Osteocyte (in vitro differentiated cells): ENCODE results near the gene POR. TPM values are rescaled to one million over a fixed set of nuclear protein-coding genes. Genes with fewer than 3 reads are reported as not detected.

ENCODE experiments used
- DNase-seq: peaks from one replicate; pipeline ENCODE4 v3.0.0; 2021; ENCODE audit warnings: mixed read lengths; ENCODE audit not compliant: unreplicated experiment; ENCODE audit errors: extremely low spot score
- H3K27ac Mint-ChIP-seq: one replicate; pipeline ENCODE4 v1.8.0; 2021; ENCODE audit warnings: mild to moderate bottlenecking, mixed read lengths; ENCODE audit not compliant: unreplicated experiment
- H3K27me3 Mint-ChIP-seq: one replicate; pipeline ENCODE4 v1.8.0; 2021; ENCODE audit warnings: mixed read lengths; ENCODE audit not compliant: unreplicated experiment
- H3K36me3 Mint-ChIP-seq: one replicate; pipeline ENCODE4 v1.8.0; 2021; ENCODE audit warnings: mixed read lengths; ENCODE audit not compliant: unreplicated experiment
- H3K4me1 Mint-ChIP-seq: one replicate; pipeline ENCODE4 v1.8.0; 2021; ENCODE audit warnings: mixed read lengths; ENCODE audit not compliant: unreplicated experiment
- H3K4me3 Mint-ChIP-seq: one replicate; pipeline ENCODE4 v1.8.0; 2021; ENCODE audit warnings: mild to moderate bottlenecking, moderate library complexity, mixed read lengths; ENCODE audit not compliant: unreplicated experiment
- H3K9me3 Mint-ChIP-seq: one replicate; pipeline ENCODE4 v1.8.0; 2021; ENCODE audit warnings: mixed read lengths; ENCODE audit not compliant: unreplicated experiment
- total RNA-seq: library from RNA; stranded (reverse); gene quantifications from 2 replicates; pipeline ENCODE4 v1.2.1, GENCODE V29; 2021
- TF ChIP-seq, protein P1 (sequence below): fragments of 200-600 bp; sonication (generic); IDR thresholded peaks from 2 replicates; pipeline ENCODE4 v1.5.0; 2021; ENCODE audit warnings: antibody characterized with exemption, mild to moderate bottlenecking, moderate library complexity

Gene POR
- total RNA-seq, 1 donor from 2014 or later, result 62.1 TPM

DNA sequence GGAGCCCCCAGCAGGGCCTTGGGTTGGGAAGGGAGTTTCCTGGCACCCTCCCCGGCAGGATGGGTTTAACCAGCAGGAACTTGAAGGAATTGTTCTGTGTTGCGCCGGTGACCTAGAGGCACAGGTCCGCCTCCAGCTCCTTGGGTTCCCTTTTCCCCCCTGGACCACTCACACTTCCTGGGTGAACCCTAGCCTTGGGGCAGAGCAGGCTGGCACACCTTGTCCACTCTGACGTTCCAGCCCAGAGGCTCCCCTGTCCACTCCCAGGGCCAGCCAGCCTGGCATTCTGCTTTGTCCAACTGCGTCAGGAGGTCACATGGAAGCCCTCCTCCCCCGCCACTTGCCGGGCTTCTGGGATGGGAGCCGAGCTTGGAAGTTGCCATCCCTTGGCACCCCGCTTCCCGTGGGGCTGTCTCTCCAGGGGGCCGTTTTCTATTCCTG is 53.6 kb downstream of the POR start:
- H3K27me3 Mint-ChIP-seq, result no peaks in the 10 kb centered on the region
- no peak overlapping the region for H3K4me3 Mint-ChIP-seq
- peaks cover 1% of the 10 kb centered on the region for H3K4me1 Mint-ChIP-seq
- no peak overlapping the region for H3K27ac Mint-ChIP-seq
- DNase-seq, result no peak
- H3K9me3 Mint-ChIP-seq, result no peaks in the 10 kb centered on the region
- TF ChIP-seq, protein P1, sequence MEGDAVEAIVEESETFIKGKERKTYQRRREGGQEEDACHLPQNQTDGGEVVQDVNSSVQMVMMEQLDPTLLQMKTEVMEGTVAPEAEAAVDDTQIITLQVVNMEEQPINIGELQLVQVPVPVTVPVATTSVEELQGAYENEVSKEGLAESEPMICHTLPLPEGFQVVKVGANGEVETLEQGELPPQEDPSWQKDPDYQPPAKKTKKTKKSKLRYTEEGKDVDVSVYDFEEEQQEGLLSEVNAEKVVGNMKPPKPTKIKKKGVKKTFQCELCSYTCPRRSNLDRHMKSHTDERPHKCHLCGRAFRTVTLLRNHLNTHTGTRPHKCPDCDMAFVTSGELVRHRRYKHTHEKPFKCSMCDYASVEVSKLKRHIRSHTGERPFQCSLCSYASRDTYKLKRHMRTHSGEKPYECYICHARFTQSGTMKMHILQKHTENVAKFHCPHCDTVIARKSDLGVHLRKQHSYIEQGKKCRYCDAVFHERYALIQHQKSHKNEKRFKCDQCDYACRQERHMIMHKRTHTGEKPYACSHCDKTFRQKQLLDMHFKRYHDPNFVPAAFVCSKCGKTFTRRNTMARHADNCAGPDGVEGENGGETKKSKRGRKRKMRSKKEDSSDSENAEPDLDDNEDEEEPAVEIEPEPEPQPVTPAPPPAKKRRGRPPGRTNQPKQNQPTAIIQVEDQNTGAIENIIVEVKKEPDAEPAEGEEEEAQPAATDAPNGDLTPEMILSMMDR, result no peak
- H3K36me3 Mint-ChIP-seq, result peaks cover 8% of the 10 kb centered on the region

- TF ChIP-seq, protein P1, result no peak
- Mint-ChIP-seq H3K9me3 (no peaks in the 10 kb centered on the region), H3K4me1 (no peaks in the 10 kb centered on the region), H3K27me3 (no peaks in the 10 kb centered on the region), H3K36me3 (peaks cover 14% of the 10 kb centered on the region), H3K4me3 (no peak overlapping the region), H3K27ac (no peak overlapping the region)
- DNase-seq, result no peak
Observed at GRCh38 chr7:75969182-75969581, 54.2 kb downstream of the POR start.

- no peaks in the 10 kb centered on the region for H3K4me1 Mint-ChIP-seq
- peaks cover 11% of the 10 kb centered on the region for H3K36me3 Mint-ChIP-seq
- H3K27me3 Mint-ChIP-seq, result no peaks in the 10 kb centered on the region
- TF ChIP-seq, protein P1, result no peak
- H3K9me3 Mint-ChIP-seq, result no peaks in the 10 kb centered on the region
- no peak for DNase-seq
- no peak overlapping the region for H3K4me3 Mint-ChIP-seq
- H3K27ac Mint-ChIP-seq, result no peak overlapping the region
Observed at GRCh38 chr7:75969704-75970498, 54.9 kb downstream of the POR start.

- no peaks in the 10 kb centered on the region for H3K27me3 Mint-ChIP-seq
- no peaks in the 10 kb centered on the region for H3K9me3 Mint-ChIP-seq
- H3K4me3 Mint-ChIP-seq, result no peak overlapping the region
- H3K4me1 Mint-ChIP-seq, result no peaks in the 10 kb centered on the region
- TF ChIP-seq, protein P1, result no peak
- H3K27ac Mint-ChIP-seq, result no peak overlapping the region
- H3K36me3 Mint-ChIP-seq, result peaks cover 9% of the 10 kb centered on the region
- DNase-seq, result no peak
Observed at GRCh38 chr7:75971309-75971960, 56.5 kb downstream of the POR start.
